NCI-H2081 treated with DMSO at 0.1 percent for 48 hours (cell line): Measurements from ENCODE around the gene BAIAP2.

ENCODE experiments used
- DNase-seq: peaks from one replicate; lab custom pipeline; 2025; lab: John Stamatoyannopoulos, UW

Gene BAIAP2

DNA sequence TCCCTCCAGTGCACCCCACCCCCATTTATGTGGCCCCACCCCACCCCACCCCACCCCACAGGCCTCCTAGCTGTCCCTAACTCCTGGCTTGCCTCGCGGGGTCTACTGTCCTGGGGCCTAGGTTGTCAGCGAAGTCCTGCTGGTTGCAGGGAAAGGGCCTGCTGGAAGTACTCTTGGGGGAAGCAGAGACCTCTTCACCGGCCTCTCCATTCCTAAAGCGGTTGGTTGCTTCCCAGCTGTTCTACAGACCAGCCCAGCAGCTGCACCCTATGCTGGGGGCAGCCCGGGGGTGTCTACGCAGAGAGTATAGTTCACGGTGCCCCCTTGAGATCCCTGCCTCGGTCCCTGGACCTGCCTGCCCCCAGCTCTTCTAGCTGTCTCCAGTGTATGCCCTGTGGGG lies 56.2 kb downstream of the BAIAP2 start:
- no peak for DNase-seq

DNA sequence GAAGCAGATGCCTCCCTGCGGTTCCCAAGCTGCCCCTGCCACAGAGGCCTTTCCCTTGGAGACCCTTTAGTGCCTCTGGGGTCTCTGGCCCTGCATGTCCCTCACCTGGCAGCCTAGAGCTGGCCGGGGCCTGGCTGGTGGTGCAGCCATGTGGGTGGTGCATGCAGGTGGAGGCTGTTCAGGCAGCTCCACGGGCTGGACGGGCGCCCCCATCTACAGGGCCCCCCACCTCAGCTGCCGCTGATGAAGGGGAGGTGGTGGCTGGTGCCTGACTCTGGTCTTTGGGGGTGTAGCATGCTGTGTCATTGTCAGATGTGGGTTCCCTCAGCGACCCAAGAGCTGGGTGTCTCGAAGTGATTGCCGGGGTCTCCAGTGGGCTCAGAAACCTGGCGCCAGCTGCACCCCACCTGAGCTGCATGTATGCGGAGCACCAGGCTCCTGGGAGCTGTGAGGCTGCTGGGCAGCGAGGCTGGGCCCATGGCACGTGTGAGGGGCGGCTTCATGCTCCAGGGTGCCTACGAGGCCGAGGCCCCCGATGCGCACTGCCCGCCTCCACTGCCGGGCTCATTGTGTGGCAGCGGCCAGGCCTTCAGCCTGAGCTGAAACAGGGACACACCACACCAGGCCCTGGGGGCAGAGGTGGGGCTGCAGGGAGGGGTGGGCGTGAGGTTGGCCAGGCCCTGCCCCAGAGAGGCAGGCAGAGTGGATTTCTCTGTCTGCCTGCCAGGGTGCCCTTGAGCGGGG lies 57.0 kb downstream of the BAIAP2 start:
- no peak for DNase-seq

DNA sequence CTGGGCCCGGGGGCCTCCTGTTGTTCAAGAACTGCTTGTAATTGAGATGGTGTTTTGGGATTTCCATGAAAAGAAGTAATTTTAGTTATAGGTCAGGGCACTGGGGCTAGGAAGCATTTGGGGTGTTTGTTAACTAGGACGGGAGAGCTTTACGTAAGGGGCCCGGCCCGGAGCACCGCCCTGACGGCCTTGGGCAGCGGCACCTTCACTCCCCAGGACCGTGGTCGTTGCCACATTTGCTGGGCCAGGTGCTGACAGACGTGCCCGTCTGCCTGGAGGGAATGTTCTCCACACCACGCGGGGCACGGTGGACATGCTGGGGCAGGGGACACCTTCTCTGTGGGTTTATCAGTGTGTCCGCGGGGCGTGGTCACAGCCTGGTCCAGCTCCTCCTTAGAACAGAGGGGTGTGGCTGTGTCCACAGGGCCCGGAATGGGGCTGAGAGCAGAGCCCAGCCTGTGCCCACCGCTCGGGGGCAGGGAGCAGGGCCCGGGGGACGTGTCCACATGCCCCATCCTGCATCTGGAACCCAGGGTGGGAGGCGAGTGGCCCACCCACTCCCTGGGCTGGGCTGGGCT lies 57.7 kb downstream of the BAIAP2 start:
- no peak for DNase-seq

DNA sequence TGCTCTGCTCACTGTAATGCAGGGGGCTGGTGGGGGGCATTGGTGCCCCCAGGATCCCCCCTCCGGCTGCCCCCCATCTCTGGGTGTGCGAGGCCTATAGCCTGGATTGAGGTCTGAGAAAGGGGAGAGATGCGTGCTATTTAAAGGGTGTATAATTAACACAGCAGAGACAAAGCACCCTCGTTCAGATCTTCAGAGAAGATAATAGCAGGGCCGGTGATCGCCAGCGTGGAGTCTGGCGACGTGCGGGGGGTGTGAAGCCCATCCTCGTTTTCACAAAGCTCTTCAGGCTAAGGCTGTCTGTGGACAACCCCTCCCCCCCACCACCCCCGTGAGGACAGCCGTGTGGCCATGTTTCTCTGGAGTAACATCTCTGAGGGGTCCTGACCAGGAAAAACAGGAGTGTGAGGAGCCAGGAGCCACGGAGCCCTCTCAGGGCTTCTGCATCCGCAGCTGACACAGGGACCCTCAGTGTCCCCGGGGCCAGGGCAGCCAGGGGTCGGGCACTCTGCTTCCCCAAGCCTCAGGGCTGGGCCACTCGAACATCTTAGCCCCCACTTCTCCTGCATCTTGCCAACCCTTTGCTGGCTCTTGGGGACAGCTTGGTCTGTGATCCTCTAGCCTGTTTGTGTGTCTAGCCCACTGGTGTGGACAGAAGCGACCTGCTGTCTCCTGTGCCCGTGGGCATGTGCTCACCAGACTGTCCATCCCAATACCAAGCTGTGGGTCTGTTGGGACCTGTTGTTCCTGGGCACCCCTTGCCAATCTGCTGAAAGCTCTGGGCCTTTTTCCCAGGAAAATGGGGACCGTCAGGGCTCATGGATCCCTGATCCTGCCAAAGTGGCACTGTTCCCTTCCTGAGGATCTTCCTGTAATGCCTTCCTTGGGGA lies 58.9 kb downstream of the BAIAP2 start:
- no peak for DNase-seq

DNA sequence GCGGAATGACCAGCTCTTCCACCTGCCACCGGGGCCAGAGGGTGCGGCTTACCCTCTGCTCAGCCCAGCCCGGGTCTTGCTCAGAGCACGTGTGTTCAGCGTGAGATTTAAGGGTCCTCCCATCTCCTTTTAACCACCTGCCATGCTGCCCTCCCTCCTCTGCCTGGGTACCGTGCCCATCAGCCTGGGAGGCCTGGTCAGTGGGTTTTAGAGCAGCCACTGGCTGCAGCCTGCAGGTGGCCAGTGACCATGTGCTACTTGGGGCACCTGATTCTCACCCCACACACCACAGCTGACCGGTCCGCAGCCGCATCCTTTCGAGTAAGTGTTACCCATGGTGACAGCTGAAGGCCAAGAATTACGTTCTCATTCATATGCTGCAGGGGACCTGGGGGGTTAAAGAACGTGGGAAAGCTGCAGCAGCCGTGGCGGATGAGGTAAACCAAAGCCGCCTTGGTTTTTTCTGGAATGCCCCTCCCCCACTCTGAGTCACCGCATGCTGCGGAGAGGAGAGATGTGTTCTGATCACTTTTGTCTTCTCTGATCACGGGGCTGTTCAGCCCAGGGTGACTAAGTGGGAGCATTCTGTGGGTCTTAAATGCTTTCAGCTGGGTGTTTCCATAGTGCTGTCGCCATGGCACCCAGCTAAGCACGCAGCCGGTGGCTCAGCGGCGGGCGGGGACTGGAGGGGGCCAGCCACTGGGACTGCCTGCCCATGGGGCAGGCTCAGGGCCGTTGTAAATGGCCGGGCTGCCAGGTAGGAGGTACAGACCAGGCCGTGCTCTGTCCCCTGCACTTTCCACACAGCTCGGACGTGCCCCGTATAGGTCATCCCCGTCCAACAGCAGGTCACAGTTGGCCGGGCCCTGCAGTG lies 59.8 kb downstream of the BAIAP2 start:
- DNase-seq: peak; percentile 5

DNA sequence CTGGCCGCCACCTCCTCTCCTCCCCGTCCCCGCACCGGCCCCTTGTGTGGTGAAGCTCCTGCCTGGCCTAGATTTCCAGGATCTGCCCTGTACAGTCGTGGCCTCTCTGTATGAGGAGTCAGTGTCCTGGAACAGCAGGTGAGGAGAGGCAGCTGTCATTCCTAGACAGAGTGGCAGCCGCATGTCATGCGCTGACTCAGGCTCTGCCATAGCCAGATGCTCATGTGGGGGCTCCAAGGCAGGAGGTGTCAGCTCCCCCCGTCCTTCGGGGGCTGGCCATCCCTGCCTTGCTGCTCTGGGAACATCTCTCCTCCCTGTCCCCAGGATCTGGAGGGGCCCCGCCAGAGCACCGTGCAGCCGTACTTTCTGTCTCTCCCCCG lies 60.4 kb downstream of the BAIAP2 start:
- DNase-seq: no peak

DNA sequence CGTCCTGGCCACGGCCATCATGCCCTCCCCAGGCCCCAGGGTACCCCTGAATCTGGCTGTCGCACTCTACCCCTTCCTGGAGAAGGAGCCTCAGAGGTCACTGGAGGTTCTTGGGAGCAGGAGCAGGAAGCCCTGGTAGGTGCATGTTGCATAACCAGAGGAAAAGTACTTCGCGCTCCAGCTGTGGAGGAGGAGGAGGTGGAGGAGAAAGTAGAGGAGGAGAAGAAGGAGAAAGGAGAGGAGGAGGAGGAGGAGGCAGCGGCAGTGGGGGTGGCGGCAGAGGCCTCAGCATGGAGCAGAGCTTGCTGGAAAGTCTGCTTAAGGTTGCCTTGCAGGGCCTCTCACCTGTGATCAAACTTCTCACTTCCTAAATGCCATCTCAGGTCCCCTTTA lies 61.8 kb downstream of the BAIAP2 start:
- DNase-seq: no peak

DNA sequence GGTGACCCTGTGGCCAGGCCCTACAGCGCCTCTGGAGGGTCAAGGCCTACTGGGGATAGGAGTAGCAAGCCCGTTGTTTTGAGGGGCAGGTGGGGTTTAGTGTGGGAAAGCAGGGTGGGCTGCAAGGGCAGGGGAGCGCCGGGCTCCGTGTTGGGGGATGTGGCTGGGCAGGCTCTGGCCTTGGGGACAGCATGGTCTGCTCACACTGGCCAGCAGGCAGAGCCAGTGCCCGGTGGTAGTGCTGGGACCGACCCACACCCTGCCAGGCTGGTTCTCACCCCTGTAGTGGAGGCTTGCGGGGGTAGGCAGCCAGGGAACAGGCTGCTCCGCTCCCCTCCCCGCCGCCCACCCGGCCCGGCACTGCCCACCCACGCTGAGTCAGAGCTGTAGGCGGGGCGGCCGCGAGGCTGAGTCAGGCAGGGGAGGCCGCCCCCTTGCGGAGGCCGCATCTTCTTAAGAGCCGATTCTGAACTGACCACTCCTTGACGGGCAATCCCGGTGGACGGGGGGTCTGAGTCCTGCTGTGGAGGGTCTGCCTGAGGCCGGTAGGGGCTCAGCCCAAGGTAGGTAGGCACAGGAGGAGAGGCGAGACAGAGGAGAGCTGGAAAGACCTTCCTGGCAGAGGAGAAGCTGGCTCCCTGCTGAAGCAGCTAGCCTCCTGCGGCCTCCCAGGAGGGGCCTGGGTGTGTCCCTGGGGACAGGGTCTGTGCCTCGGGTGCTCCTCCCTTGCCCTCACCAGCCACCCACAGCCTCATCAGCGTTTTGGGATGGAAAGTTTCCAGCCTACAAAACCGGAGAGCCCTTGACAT lies 62.4 kb downstream of the BAIAP2 start:
- no peak for DNase-seq

DNA sequence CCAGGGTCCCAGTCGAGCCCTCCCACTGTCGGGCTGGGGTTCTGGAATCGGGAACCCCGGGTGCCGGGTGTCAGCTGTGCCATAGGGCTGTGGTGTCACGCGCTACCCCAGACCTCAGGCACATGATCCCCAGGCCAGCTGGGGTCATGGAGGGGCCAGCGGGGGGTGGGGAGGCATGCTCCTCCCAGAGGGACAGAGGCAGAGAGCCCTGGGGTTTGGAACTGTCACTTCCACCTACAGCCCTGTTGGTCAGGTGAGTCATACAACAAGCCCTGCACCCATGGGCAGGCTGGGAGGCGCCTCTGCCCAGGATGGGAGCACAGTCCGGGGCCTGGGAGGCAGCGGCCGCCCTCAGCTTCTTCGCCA lies 63.0 kb downstream of the BAIAP2 start:
- no peak for DNase-seq

DNA sequence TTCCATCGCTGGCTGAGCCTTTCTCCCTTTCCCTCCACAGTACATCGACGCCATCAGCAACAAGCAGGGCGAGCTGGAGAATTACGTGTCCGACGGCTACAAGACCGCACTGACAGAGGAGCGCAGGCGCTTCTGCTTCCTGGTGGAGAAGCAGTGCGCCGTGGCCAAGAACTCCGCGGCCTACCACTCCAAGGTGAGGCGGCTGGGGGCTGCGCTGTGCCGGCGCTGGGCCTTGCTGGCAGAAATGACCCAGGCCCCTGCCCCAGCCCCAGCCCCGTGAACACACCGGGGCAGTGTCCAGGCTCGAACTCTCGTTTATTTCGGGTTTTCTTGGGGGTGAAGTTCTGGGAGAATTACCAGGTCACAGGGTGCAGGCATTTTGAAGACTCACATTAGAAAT lies 64.9 kb downstream of the BAIAP2 start:
- no peak for DNase-seq

DNA sequence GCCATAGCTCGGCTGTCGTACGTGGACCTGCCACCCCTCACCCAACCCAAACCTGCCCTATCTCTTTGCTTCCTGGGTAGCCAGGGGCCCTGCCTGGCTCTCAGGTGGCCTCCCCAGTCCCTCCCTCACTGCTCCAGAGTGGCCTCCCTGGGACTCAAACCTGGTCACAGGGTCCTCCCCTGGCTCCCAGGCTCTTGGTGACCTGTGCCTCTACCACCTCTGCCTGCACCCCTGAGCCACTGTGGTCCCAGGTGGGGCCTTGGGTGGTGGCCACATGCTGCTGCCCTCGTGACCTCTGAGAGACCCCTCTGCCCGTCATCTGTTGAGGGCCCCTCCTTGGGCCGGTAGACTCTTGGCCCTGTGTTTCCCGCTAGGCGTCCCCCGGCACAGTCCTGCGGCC lies 65.7 kb downstream of the BAIAP2 start:
- no peak for DNase-seq

DNA sequence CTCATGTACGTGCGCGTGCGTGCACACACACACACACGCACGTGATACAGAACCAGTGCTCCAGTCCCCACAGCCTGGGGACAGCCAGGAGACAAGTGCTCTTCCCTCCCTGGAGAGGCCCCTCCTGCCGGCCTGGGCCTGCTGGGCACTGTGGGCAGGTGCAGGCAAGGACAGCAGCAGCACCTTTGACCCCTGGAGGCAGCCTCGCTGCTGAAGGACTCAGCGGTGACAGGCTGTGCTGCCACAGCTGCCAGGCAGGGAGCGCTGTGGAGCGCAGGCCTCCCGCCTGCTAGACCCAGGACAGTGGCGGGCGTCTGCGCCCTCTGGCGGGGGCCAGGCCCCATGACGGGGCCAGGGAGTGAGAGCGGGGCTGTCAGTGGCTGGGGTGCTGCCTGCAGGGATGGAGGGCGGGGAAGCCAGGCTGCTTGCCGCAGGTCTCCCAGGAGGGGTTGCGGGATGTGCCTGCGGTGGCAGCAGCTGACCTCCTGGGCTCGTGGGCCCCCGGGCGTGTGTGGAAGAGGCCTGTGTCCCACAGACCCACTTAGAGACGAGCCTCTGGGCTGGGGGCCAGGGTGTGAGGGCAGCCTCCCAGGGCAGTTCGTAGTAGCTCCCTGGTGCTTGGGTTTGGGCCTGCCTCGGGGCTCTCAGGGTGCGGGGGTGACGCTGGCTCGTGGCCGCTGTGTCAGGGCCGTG lies 66.8 kb downstream of the BAIAP2 start:
- DNase-seq: peak; percentile 32

DNA sequence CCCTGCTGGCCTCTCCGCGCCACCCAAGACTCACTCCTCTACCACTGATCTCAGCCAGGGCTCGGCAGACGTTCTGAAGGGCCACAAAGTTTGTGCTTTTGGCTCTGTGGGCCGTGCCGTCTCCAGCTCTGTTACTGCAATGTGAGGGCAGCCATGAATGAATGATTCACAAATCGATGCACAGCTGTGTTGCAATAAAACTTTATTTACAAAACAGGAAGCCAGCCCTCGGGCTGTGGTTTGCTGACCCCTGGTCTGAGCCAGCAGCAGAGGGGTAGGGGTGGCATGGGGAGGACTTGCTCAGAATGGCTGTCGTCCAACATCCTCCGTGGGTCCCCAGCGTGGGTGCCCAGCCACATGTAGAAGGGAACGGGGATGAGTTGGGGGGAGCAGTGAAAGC lies 67.4 kb downstream of the BAIAP2 start:
- DNase-seq: no peak

DNA sequence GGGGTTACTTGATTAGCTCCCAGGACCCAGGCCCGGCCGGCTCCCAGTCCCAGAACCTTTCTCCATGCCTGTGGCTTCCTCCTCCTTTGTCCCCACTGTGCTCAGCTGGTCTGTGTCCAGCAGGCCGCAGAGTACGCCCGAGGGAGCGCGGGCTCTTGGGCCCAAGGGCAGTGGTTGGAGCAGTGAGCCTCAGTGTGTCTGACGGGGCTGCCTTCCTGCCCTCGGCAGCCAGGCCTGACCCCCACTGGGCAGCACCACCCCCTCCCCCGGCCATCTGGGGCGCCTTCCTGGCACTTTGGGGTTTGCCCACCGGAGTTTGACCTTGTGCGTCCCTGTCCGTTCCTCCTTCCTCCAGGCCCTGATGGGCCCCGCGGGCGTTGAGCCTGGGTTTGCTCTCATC lies 67.9 kb downstream of the BAIAP2 start:
- no peak for DNase-seq

DNA sequence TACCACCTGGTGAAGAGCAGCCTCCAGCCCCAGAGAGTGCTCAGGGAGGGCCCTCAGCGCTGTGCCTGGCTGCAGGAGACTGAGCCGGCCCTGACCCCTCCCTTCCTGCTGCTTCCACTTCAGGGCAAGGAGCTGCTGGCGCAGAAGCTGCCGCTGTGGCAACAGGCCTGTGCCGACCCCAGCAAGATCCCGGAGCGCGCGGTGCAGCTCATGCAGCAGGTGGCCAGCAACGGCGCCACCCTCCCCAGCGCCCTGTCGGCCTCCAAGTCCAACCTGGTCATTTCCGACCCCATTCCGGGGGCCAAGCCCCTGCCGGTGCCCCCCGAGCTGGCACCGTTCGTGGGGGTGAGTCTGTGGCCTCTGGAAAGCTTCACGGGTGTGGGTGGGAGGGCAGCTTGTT lies 68.4 kb downstream of the BAIAP2 start:
- no peak for DNase-seq

DNA sequence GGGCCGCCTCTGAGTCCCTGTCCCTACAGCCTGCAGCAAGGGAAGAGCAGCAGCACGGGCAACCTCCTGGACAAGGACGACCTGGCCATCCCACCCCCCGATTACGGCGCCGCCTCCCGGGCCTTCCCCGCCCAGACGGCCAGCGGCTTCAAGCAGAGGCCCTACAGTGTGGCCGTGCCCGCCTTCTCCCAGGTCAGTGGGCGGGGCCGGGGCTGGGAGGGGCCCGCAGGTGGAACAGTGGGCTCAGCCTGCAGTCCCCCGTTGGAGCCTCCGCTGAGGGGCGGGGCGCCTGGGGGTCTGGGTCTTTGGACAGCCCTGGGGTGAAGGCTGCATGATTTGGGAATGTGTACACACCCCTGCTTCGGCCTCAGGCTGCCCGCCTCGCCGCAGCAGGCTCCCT lies 71.8 kb downstream of the BAIAP2 start:
- no peak for DNase-seq

DNA sequence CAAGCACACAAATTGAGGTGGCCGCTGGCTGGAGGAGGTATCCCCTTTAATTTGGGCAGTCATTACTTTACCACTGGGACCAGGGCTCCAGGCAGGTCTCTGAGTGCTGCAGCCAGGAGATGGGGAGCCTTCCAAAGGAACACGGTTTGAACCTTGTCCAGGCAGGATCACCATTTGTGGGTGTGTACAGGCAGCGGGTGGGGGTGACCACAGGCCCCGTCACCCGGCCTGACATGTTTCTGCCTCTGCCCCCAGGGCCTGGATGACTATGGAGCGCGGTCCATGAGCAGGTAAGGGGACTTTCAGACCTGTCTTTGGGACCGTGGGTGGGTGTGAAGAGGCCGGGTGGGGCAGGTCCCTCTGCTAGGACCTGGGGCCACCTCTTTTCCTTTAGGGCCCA lies 73.3 kb downstream of the BAIAP2 start:
- DNase-seq: no peak

DNA sequence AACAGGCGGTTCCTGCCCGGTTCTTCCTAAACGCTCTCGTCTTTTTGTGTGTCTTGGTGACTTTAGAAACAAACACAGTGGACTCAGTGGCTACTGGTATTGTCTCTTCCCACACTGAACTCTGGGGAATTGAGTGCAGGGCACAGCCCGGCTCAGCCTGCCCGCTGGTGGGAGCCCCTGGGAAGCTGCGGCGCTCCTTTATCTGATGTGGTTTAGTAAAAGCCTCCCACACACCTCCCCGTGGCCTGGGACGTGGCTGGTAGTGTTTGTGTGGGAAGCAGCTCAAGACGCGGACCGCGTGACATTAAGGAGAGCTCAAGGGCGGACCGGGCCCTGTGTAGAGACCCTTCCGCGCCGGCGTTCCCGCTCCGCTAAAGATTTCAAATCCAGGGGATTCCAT lies 75.0 kb downstream of the BAIAP2 start:
- no peak for DNase-seq

DNA sequence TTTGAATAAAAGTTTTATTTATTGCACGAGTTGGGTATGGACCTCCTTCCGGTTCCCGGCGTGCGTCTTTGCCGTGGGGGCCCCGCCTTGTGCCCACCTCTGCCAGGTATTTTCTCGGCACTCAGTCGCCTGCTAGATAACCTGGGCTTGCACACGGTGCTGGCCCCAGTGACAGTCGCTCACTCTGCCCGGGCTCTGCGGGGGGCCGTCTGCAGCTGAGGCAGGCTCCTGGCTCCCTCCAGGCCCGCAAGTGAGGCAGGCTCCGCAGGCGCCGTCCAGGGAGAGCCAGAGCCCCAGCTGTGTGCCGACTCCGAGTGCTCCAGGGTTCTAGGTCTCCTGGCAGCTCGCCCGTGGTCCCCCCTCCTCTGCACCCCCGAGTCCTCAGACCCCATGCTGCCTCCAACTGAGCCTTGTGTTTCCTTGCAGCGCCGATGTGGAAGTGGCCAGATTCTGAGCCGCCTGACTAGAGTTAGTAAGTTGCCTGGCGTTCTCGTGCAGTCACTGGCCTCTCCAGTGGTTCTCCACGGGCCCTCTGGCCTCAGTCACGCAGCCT lies 75.6 kb downstream of the BAIAP2 start:
- DNase-seq: no peak

DNA sequence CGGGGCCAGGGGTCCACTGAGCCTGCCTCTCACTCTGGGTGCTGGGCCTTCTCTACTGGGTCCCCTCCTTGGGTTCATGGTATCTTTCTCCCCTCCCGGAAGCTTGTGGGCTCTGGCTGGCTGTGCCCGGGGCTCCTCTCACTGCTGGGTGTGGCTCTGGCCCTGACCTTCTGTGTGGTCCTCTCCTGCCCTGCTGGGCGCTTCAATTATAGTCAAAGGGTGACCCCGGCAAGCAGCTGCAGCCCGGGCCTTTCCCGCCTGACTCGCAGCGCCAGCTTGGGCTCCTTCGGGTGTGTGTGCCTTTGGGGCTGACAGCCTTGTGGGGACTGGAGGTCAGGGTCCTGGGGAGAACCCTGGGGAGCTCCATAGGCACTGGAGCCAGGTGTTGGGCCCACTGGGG lies 76.1 kb downstream of the BAIAP2 start:
- no peak for DNase-seq

DNA sequence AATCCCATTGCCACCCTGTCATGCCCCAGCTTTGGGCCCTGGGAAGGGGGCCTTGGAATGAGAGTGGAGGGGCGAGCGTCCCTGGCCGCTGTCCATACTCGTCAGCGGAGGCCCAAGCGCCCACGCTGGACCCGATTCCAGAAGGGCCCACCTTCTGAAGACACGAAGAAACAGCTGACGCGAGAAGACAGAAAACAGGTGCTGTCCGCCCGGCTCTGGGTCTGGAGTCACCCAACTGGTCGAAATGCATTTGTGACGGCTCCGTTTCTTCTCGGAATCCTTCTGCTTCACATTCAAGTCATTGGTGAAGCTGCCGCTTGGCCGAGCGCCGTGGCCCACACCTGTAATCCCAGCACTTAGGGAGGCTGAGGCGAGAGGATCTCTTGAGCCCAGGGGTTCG lies 77.5 kb downstream of the BAIAP2 start:
- DNase-seq: no peak
